RWPE1 (cell line): ENCODE data around the gene CAMK1.

Experiments used
- CTCF ChIA-PET: fragments of 350-600 bp; sonication (Branson Sonifier 250); formaldehyde crosslinking; extraction: SDS; loops from one replicate; lab custom pipeline; 2021; lab: Yijun Ruan, JAX
- POLR2A ChIA-PET: fragments of 400-600 bp; formaldehyde crosslinking; extraction: SDS; loops from one replicate; lab custom pipeline; 2020; ENCODE audit warnings: antibody characterized with exemption; ENCODE audit not compliant: low non-redundant PET; lab: Yijun Ruan, JAX
- DNase-seq: peaks from one replicate; pipeline ENCODE4 v3.0.0; 2012; ENCODE audit warnings: low spot score
- H3K27ac ChIP-seq: fragments of 450-650 bp; 2 replicates; pipeline ENCODE4 v1.5.1; 2017
- TF ChIP-seq, protein P1 (sequence below): fragments of 450-650 bp; conservative IDR thresholded peaks from 2 replicates; pipeline ENCODE4 v1.5.1; 2017; ENCODE audit warnings: low read depth, mild to moderate bottlenecking

The CAMK1 gene

DNA sequence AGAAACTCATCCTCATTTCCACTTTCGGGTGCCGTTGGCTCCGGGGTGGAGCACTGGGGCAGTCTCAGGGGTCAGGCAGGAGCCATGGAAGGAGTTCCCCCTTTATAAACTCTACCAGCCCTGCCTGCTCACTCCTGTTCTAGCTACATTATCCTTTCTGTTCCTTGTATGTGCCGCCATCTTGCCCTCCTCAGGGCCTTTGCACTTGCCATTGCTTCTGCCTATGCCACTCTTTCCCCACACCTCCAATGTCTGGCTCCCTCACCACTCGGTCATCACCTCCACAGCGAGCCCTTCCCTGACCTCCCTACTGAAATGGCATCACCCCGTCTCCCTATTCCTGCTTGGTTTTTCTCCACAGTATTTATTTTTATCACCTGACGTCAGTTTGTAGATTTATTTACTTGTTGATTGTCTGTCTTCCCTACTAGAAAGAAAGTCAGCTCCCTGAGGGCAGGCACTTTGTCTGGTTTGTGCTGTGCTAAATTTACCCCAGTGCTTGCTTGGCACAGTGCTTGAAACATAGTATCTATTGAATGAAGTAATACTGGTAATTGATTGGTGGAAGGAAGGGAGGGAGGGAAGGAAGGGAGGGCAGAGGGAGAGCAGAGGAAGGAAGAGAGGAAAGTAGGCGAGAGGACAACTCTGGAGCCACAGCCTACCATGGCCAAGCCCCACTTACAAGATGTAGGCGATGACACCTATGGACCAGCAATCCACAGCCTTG lies 8.8 kb downstream of the CAMK1 start:
- CTCF ChIA-PET: no interaction called here
- no peak for DNase-seq
- POLR2A ChIA-PET: interaction anchor here (0.6 kb wide), 1 partner anchor 34 kb away, joined by 4 read pairs; no protein-coding TSS in a partner anchor
- H3K27ac ChIP-seq: peak overlapping the region; percentile 24; the same call in 1 of the 2 replicates
- TF ChIP-seq, protein P1, sequence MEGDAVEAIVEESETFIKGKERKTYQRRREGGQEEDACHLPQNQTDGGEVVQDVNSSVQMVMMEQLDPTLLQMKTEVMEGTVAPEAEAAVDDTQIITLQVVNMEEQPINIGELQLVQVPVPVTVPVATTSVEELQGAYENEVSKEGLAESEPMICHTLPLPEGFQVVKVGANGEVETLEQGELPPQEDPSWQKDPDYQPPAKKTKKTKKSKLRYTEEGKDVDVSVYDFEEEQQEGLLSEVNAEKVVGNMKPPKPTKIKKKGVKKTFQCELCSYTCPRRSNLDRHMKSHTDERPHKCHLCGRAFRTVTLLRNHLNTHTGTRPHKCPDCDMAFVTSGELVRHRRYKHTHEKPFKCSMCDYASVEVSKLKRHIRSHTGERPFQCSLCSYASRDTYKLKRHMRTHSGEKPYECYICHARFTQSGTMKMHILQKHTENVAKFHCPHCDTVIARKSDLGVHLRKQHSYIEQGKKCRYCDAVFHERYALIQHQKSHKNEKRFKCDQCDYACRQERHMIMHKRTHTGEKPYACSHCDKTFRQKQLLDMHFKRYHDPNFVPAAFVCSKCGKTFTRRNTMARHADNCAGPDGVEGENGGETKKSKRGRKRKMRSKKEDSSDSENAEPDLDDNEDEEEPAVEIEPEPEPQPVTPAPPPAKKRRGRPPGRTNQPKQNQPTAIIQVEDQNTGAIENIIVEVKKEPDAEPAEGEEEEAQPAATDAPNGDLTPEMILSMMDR: no peak

DNA sequence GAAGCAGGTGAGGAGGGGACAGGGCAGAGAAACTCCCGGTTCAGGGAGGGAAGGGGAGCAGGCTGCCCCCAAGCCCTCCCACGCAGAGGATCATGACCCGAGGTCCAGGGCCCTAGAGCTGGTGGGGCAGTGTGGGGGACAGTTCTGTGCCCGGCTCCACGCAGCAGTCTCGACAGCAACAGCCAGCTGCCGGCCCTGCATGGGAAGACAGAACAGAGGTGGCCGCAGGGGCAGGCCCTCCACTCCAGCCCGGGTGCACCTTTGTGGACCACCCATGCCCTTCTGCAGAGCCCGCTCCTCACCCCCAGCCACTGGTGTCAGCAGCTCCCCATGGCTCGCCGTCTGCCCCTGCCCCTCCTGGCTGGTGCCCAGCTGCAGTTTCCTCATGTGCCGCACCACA lies 12.3 kb downstream of the CAMK1 start:
- no peak for DNase-seq
- no peak overlapping the region for H3K27ac ChIP-seq
- POLR2A ChIA-PET: no interaction called here
- TF ChIP-seq, protein P1: no peak
- CTCF ChIA-PET: no interaction called here

DNA sequence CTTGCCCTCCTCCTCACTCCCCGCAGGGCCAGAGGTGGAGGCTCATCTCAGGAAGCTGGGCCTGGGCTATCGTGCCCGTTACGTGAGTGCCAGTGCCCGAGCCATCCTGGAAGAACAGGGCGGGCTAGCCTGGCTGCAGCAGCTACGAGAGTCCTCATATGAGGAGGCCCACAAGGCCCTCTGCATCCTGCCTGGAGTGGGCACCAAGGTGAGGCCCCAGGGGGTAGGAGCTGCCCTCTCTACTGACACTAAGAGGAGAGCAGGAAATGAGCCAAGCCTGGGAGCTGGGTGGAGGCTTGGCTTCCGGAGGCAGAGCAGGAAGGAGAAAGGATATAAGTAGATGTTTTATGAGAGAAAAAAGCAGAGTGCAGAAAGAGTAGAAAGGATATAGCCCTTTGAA lies 15.1 kb downstream of the CAMK1 start:
- POLR2A ChIA-PET: interaction anchor here (0.6 kb wide), 1 partner anchor 167 kb away, joined by 4 read pairs; no protein-coding TSS in a partner anchor
- H3K27ac ChIP-seq: peak overlapping the region; percentile 83
- DNase-seq: no peak
- TF ChIP-seq, protein P1: no peak
- CTCF ChIA-PET: no interaction called here

DNA sequence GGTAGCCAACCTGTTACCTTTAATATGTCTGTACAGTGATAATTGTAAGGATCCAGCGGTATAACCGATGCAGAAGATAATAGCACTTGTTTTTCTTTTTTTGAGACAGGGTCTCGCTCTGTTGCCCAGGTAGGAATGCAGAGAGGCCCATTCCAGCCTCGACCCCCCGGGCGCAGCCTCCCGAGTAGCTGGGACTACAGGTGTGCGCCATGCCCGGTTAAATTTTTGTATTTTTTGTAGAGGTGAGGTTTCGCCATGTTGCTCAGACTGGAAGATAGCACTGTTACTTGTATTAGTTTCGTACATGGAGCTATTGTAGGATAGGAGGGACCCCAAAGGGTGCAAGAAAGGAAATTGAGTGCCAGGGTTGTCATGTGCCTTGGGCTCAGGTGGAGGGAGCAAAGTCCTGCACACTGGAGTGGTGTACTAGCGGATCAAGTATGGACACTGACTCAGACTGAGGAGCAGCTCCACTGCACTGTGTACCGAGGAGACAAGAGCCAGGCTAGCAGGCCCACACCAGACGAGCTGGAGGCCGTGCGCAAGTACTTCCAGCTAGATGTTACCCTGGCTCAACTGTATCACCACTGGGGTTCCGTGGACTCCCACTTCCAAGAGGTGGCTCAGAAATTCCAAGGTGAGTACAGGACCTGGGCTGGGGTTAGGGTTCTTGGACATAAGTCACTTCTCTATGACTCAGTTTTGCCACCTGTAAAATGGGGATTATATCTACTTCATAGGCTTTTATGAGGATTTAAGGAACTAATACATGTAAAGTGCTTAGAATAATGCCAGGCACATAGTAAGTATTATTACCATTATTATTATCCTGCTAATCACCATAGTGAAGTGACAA lies 19.0 kb downstream of the CAMK1 start:
- H3K27ac ChIP-seq: peak overlapping the region; percentile 95
- ChIA-PET CTCF (interaction anchor here (0.6 kb wide), 1 partner anchor 128 kb away, joined by 5 read pairs; no protein-coding TSS in a partner anchor), POLR2A (no interaction called here)
- no peak for DNase-seq
- TF ChIP-seq, protein P1: no peak

DNA sequence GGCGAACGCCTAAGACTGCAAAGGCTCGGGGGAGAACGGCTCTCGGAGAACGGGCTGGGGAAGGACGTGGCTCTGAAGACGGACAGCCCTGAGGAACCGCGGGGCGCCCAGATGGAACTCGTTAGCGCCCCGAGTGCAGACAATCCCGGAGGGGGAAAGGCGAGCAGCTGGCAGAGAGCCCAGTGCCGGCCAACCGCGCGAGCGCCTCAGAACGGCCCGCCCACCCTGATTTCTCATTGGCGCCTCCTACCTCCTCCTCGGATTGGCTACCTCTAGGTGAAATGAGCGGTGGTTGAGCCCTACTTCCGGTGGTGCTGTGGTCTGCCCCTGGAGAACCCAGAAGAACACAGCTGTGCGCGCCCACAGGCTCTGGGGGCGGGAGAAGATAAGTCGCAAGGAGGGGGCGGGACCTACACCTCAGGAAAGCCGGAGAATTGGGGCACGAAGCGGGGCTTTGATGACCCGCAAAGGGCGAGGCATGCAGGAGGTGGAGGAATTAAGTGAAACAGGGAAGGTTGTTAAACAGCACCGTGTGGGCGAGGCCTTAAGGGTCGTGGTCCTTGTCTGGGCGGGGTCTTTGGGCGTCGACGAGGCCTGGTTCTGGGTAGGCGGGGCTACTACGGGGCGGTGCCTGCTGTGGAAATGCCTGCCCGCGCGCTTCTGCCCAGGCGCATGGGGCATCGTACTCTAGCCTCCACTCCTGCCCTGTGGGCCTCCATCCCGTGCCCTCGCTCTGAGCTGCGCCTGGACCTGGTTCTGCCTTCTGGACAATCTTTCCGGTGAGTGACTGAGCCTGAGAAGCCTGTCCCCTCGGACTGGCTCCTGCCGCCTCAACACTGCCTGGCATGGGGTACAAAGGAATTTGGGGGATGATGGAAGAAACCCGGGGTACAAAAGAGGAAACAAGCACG lies 19.8 kb downstream of the CAMK1 start, which contains the start of gene OGG1:
Gene OGG1, plus strand, starts transcription at position 308 of the 911 bp plus-strand sequence. Its CDS starts 335 bp downstream, at position 643.
- ChIA-PET POLR2A (no interaction called here), CTCF (interaction anchor here (0.6 kb wide), 1 partner anchor 127 kb away, joined by 5 read pairs; no protein-coding TSS in a partner anchor)
- H3K27ac ChIP-seq: peak within 1 kb of the TSS; percentile 95
- DNase-seq: peak; percentile 95
- TF ChIP-seq, protein P1: no peak
